BLaER1 treated with 17β-estradiol and CSF1 and Interleukin-3, amounts not matched to agents 10 nM and 100 nM (cell line): ENCODE data around the gene DTNA.
"Not testable (repeated sequence)": the region's sequence is repeated elsewhere in the genome, so short reads cannot be mapped to it uniquely, and the experiment has no call there.

Source experiments
- H3K27ac ChIP-seq, 11 experiments: shearing (Covaris generic); formaldehyde crosslinking; 2 replicates each; pipeline ENCODE4 v1.8.1; 2022
- H3K27me3 ChIP-seq, 11 experiments: shearing (Covaris generic); formaldehyde crosslinking; 2 replicates each; pipeline ENCODE4 v1.8.1; 2022
- H3K36me3 ChIP-seq, 11 experiments: shearing (Covaris generic); formaldehyde crosslinking; 2 replicates each; pipeline ENCODE4 v1.8.1; 2022
- H3K4me1 ChIP-seq, 10 experiments: shearing (Covaris generic); formaldehyde crosslinking; 2 replicates each; pipeline ENCODE4 v1.8.1; 2022
- H3K4me2 ChIP-seq, 11 experiments: shearing (Covaris generic); formaldehyde crosslinking; 2 replicates each; pipeline ENCODE4 v1.8.1; 2022
- H3K4me3 ChIP-seq, 10 experiments: shearing (Covaris generic); formaldehyde crosslinking; 2 replicates each; pipeline ENCODE4 v1.8.1; 2022
- H3K9ac ChIP-seq, 11 experiments: shearing (Covaris generic); formaldehyde crosslinking; 2 replicates each; pipeline ENCODE4 v1.8.1; 2022
- H3K9me3 ChIP-seq, 11 experiments: shearing (Covaris generic); formaldehyde crosslinking; replicated peaks in 1 of 11; 2 replicates each; pipeline ENCODE4 v1.8.1; 2022
- H4K20me1 ChIP-seq, 11 experiments: shearing (Covaris generic); formaldehyde crosslinking; 2 replicates each; pipeline ENCODE4 v1.8.1; 2022
- Cebpa-rat ChIP-seq, 11 experiments: shearing (Covaris generic); IDR thresholded peaks; 2 replicates each; pipeline ENCODE4 v1.8.1; 2022

Gene DTNA

DNA sequence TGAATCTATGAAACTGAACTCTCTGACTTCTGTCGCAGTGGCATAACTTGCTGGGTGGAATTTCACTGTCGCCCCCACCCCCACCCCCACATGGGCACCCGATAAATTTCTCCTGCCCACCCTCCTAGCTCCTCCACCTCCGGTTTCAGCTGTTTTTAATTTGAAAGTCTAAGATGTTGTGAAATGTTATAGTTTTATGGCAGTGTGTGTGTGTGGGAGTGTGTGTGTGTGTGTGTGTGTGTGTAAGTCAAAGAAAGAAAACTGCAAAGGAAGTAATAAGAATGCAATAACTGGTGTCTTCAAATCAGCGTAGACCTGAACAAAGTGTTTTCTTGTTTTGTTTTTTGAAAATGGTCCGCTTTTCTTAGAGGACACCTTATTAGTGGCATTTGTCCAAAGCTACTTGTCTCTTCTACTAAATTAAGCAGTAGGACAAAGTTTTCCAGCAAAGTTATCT, 388 bp downstream of the DTNA start:
- peaks cover 8 to 59% (median 25%) of the 10 kb centered on the region in 10 experiments; a peak in 14 of 20 replicates for H3K4me1 ChIP-seq
- peak overlapping the region in 4 of 11 experiments; percentile 31 to 76 (median 70); a peak in 7 of 22 replicates for H3K4me2 ChIP-seq
- no peaks in the 10 kb centered on the region for H3K27me3 ChIP-seq
- peak overlapping the region in 4 of 11 experiments; percentile 33 to 91 (median 81); a peak in 8 of 22 replicates for H3K27ac ChIP-seq
- no peak for TF ChIP-seq Cebpa-rat (IDR thresholded peaks at IDR 0.05)
- peak overlapping the region in 3 of 11 experiments; percentile 71 to 83 (median 80); a peak in 6 of 22 replicates for H3K9ac ChIP-seq
- no peaks in the 10 kb centered on the region for H3K36me3 ChIP-seq
- H3K4me3 ChIP-seq = peak overlapping the region in 3 of 10 experiments; percentile 39 to 53 (median 51); a peak in 6 of 20 replicates
- no peaks in the 10 kb centered on the region for H4K20me1 ChIP-seq
- H3K9me3 ChIP-seq = peaks cover 0 to 5% (median 0%) of the 10 kb centered on the region in 11 experiments; a peak in 3 of 22 replicates

DNA sequence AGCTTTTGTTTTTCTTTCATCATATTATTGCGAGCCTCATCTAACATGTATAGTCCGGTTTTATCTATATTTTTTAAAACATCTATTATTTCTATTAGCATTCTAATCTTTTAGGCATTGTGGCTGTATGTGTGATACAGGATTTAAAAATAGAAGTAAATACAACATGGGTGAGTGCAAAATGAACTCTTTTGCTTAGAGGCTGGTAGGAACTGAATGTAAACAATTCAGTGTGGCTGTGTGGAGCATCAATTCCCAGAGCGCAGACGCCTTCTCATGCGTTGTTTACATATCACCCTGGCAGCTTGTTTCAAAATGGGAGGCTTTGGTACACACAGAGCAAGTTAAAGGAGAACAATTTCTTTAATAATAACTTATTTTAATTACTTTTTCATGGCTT, 836 bp downstream of the DTNA start:
- peak overlapping the region in 3 of 11 experiments; percentile 80 to 91 (median 82); a peak in 6 of 22 replicates for H3K27ac ChIP-seq
- H3K9me3 ChIP-seq = peaks cover 0 to 5% (median 0%) of the 10 kb centered on the region in 11 experiments; a peak in 3 of 22 replicates
- TF ChIP-seq Cebpa-rat (IDR thresholded peaks at IDR 0.05) = no peak
- H3K36me3 ChIP-seq = no peaks in the 10 kb centered on the region
- no peaks in the 10 kb centered on the region for H3K27me3 ChIP-seq
- peak overlapping the region in 3 of 11 experiments; percentile 71 to 83 (median 80); a peak in 6 of 22 replicates for H3K9ac ChIP-seq
- H3K4me1 ChIP-seq = peaks cover 8 to 59% (median 25%) of the 10 kb centered on the region in 10 experiments; a peak in 14 of 20 replicates
- H4K20me1 ChIP-seq = no peaks in the 10 kb centered on the region
- peak overlapping the region in 3 of 10 experiments; percentile 39 to 53 (median 51); a peak in 6 of 20 replicates for H3K4me3 ChIP-seq
- H3K4me2 ChIP-seq = peak overlapping the region in 3 of 11 experiments; percentile 65 to 76 (median 76); a peak in 6 of 22 replicates

DNA sequence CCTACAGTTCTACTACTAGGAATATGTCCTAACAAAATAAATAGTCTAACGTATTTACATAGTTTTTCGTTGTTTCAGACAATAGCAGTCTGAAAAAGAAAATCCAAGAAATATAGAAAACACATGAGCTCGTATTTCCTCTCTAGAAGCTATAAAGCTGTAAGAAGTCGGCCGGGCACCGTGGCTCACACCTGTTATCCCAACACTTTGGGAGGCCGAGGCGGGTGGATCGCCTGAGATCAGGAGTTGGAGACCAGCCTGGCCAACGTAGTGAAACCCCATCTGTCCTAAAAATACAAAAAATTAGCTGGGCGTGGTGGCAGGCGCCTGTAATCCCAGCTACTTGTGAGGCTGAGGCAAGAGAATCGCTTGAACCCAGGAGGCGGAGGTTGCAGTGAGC, 6.0 kb downstream of the DTNA start:
- not testable (repeated sequence) for H3K9ac ChIP-seq, H3K36me3 ChIP-seq, H3K4me2 ChIP-seq, H3K27me3 ChIP-seq, H4K20me1 ChIP-seq, H3K27ac ChIP-seq, H3K4me3 ChIP-seq, H3K9me3 ChIP-seq
- peaks cover 0 to 15% (median 0%) of the 10 kb centered on the region in 10 experiments; a peak in 6 of 20 replicates for H3K4me1 ChIP-seq

- H3K4me2 ChIP-seq = no peak overlapping the region
- no peaks in the 10 kb centered on the region; a peak in 1 of 20 replicates for H3K4me1 ChIP-seq
- no peak for TF ChIP-seq Cebpa-rat (IDR thresholded peaks at IDR 0.05)
- no peak overlapping the region for H3K27ac ChIP-seq
- H3K9me3 ChIP-seq = no peaks in the 10 kb centered on the region
- H4K20me1 ChIP-seq = peaks cover 0 to 4% (median 0%) of the 10 kb centered on the region in 11 experiments; a peak in 1 of 22 replicates
- H3K4me3 ChIP-seq = no peak overlapping the region
- no peaks in the 10 kb centered on the region for H3K27me3 ChIP-seq
- H3K9ac ChIP-seq = no peak overlapping the region
- H3K36me3 ChIP-seq = no peaks in the 10 kb centered on the region
These were observed 8.5 kb downstream of the DTNA start for GRCh38 chr18:34718610-34719009.

DNA sequence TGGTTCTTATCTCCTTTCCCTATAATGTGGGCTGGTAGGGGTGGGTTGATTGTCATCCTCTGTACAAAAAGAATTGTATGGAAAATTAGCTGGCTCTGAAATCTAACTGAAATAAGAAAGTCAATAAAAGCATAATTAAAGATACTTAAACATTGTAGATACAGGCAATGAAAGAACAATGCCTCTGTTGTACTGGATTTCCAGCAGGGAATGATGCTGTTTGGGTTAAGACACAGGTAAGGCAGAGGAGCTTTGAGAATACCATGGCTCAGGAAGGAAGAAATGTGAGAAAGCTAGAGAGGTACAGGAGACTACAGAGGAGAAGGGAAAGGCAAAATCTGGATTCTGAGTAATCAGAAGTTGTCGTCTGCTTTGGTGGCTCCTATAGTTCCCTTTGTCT, 10.1 kb downstream of the DTNA start:
- TF ChIP-seq Cebpa-rat (IDR thresholded peaks at IDR 0.05) = no peak

GRCh38 chr18:34723143-34723542, 13.0 kb downstream of the DTNA start:
- no peaks in the 10 kb centered on the region for H3K4me1 ChIP-seq
- TF ChIP-seq Cebpa-rat (IDR thresholded peaks at IDR 0.05) = no peak
- no peaks in the 10 kb centered on the region for H3K27me3 ChIP-seq
- peaks cover 0 to 10% (median 0%) of the 10 kb centered on the region in 11 experiments; a peak in 3 of 22 replicates for H4K20me1 ChIP-seq
- no peak overlapping the region for H3K9ac ChIP-seq
- H3K9me3 ChIP-seq = peaks cover 5 to 16% (median 7%) of the 10 kb centered on the region in 11 experiments; a peak in 15 of 22 replicates
- no peak overlapping the region for H3K4me3 ChIP-seq
- no peak overlapping the region for H3K4me2 ChIP-seq
- H3K36me3 ChIP-seq = peaks cover 0 to 9% (median 0%) of the 10 kb centered on the region in 11 experiments; a peak in 3 of 22 replicates
- H3K27ac ChIP-seq = no peak overlapping the region

More for the DNA sequence above, 10.1 kb downstream of the DTNA start:
- Histone ChIP-seq H3K27me3 (no peaks in the 10 kb centered on the region), H3K4me1 (no peaks in the 10 kb centered on the region; a peak in 1 of 20 replicates), H3K9ac (no peak overlapping the region), H3K36me3 (peaks cover 0 to 9% (median 0%) of the 10 kb centered on the region in 11 experiments; a peak in 3 of 22 replicates), H3K27ac (no peak overlapping the region), H3K9me3 (peaks cover 5 to 11% (median 7%) of the 10 kb centered on the region in 11 experiments; a peak in 15 of 22 replicates), H3K4me2 (no peak overlapping the region), H3K4me3 (no peak overlapping the region), H4K20me1 (peaks cover 0 to 4% (median 0%) of the 10 kb centered on the region in 11 experiments; a peak in 1 of 22 replicates)

DNA sequence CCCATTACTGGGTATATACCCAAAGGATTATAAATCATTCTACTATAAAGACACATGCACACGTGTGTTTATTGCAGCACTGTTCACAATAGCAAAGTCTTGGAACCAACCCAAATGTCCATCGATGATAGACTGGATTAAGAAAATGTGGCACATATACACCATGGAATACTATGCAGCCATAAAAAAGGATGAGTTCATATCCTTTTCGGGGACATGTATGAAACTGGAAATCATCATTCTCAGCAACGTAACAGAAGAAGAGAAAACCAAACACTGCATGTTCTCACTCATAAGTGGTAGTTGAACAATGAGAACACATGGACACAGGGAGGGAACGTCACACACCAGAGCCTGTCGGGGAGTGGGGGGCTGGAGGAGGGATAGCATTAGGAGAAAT, 15.6 kb downstream of the DTNA start:
- H3K4me3 ChIP-seq, H3K36me3 ChIP-seq, H3K4me2 ChIP-seq, H3K9ac ChIP-seq, H3K27me3 ChIP-seq, H3K27ac ChIP-seq: not testable (repeated sequence)
- Histone ChIP-seq H3K4me1 (peaks cover 0 to 20% (median 0%) of the 10 kb centered on the region in 10 experiments; a peak in 7 of 20 replicates), H4K20me1 (peaks cover 0 to 20% (median 0%) of the 10 kb centered on the region in 11 experiments; a peak in 3 of 22 replicates), H3K9me3 (peaks cover 5 to 16% (median 7%) of the 10 kb centered on the region in 11 experiments; a peak in 15 of 22 replicates)

DNA sequence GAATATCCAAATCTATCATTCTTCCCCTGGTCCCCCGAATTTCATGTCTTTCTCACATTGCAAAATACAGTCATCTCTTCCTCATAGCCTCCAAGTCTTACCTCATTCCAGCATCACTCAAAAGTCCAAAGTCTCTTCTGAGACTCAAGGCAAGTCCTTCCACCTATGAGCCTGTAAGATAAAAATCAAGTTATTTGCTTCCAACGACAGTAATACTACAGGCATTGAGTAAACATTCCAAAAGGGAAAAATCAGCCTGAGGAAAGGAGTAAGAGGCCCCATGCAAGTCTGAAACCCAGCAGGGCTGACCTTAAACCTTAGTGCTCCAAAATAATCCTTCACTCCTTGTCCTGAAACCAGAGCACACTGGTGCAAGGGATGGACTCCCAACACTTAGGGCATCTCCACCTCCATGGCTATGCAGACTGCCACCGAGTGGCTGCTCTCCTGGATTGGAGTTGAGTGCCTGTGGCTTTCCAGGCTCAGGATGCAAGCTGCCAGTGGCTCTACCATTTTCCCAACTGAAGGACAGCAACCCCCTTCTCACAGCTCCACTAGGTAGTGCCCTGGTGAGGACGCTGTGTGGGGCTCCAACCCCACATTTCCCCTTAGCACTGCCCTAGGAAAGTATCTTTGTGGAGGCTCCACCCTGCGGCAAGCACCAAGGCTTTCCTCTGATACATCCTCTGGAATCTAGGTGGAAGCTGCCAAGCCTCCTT, 16.3 kb downstream of the DTNA start:
- Histone ChIP-seq H3K9me3 (peaks cover 5 to 16% (median 7%) of the 10 kb centered on the region in 11 experiments; a peak in 15 of 22 replicates), H3K27ac (no peak overlapping the region), H3K9ac (no peak overlapping the region), H4K20me1 (peaks cover 0 to 20% (median 0%) of the 10 kb centered on the region in 11 experiments; a peak in 3 of 22 replicates), H3K4me2 (no peak overlapping the region), H3K4me1 (peaks cover 0 to 20% (median 0%) of the 10 kb centered on the region in 10 experiments; a peak in 7 of 20 replicates), H3K36me3 (peaks cover 0 to 9% (median 0%) of the 10 kb centered on the region in 11 experiments; a peak in 3 of 22 replicates), H3K27me3 (no peaks in the 10 kb centered on the region), H3K4me3 (no peak overlapping the region)
- TF ChIP-seq Cebpa-rat (IDR thresholded peaks at IDR 0.05) = no peak

DNA sequence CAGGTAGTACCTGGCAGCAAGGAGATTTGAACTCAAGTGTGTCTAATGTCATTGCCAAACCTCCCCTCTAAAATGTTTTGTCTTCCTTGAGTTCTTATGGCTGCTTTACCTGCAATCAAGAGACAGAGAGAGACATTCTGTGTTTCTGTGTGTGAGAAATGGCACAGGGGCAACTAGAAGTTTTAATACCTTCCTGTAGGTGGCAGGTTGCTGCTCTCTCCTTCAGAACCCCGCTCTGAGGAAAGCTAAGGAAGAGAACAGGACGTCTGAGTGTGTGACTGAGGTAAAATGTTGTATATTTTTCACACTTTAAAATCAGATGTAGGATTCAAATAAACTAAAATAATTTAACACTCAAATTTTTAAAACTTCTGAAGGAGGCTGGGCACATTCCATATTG, 19.2 kb downstream of the DTNA start:
- peaks cover 0 to 21% (median 0%) of the 10 kb centered on the region in 11 experiments; a peak in 4 of 22 replicates for H3K36me3 ChIP-seq
- H4K20me1 ChIP-seq = peaks cover 0 to 21% (median 0%) of the 10 kb centered on the region in 11 experiments; a peak in 3 of 22 replicates
- H3K9me3 ChIP-seq = peaks cover 5 to 14% (median 6%) of the 10 kb centered on the region in 11 experiments; a peak in 15 of 22 replicates
- peaks cover 0 to 20% (median 0%) of the 10 kb centered on the region in 10 experiments; a peak in 7 of 20 replicates for H3K4me1 ChIP-seq
- H3K4me3 ChIP-seq = no peak overlapping the region
- H3K4me2 ChIP-seq = peak overlapping the region in 2 of 11 experiments; percentile 12 to 44; a peak in 1 of 22 replicates
- no peak for TF ChIP-seq Cebpa-rat (IDR thresholded peaks at IDR 0.05)
- no peak overlapping the region for H3K27ac ChIP-seq
- no peaks in the 10 kb centered on the region for H3K27me3 ChIP-seq
- H3K9ac ChIP-seq = no peak overlapping the region
